ENCODE data around the gene MIF4GD. TPM values are rescaled to one million over a fixed set of nuclear protein-coding genes. Genes with fewer than 3 reads are reported as not detected.

Gene MIF4GD
- total RNA-seq, 1 experiment from 2014 or later = 26.1 TPM

DNA sequence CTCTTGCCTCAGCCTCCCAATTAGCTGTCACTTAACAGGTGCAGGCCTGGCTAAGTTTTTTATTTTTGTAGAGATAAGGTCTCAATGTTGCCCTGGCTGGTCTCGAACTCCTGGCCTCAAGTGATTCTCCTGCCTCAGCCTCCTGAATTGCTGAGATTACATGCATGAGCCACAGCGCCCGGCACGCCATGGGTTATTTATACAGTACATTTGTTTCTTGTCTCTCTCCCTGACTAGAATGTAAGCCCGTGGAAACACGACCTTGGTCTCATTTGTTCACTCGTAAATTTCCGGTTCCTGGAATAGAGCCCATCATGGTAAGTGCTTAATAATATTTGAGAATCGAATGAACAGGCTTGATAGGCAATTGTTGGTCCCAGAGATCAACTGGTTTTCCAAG is 16.2 kb upstream of the MIF4GD start:
- Histone ChIP-seq H2BK120ac (ENCODE audit: low read depth, low read length, poor library complexity, severe bottlenecking) (no peak overlapping the region), H3T11ph (ENCODE audit: low read length) (no peak overlapping the region), H3K4me2 (ENCODE audit: insufficient read depth, insufficient read length, low read length) (no peak overlapping the region), H3K79me2 (ENCODE audit: insufficient read depth, low read length) (no peaks in the 10 kb centered on the region), H3K56ac (ENCODE audit: insufficient read length, low read depth, low read length) (no peak overlapping the region), H3K9ac (ENCODE audit: extremely low read depth, insufficient read length, low read length) (no peak overlapping the region), H2BK12ac (ENCODE audit: insufficient read length, low read depth, low read length) (no peak overlapping the region), H4K5ac (ENCODE audit: insufficient read length, low read depth, low read length) (no peak overlapping the region), H2AK5ac (ENCODE audit: insufficient read length, low read length) (no peak overlapping the region), H2AFZ (ENCODE audit: low read length) (no peak overlapping the region), H3K18ac (ENCODE audit: insufficient read length, low read depth, low read length) (no peak overlapping the region), H3K4me1 (ENCODE audit: insufficient read depth, low read length) (no peaks in the 10 kb centered on the region), H3K14ac (ENCODE audit: insufficient read depth, low read length) (no peak overlapping the region), H4K20me1 (ENCODE audit: control insufficient read depth, insufficient read depth, insufficient read length) (no peaks in the 10 kb centered on the region), H3K4ac (ENCODE audit: low read depth, low read length) (no peak overlapping the region), H3K79me1 (ENCODE audit: insufficient read depth, low read depth, low read length, poor library complexity, severe bottlenecking) (no peaks in the 10 kb centered on the region), H3K27me3 (ENCODE audit: insufficient read depth, low read length) (no peaks in the 10 kb centered on the region), H2BK15ac (ENCODE audit: low read depth, low read length) (no peak overlapping the region), H4K8ac (replicated peaks; ENCODE audit: insufficient read length, low read depth, low read length) (no peak overlapping the region), H3K23me2 (ENCODE audit: insufficient read length, low read depth, low read length, poor library complexity, severe bottlenecking) (peaks cover 9% of the 10 kb centered on the region), H2BK20ac (ENCODE audit: low read depth, low read length, poor library complexity, severe bottlenecking) (no peak overlapping the region), H2BK5ac (ENCODE audit: insufficient read length, low read length) (no peak overlapping the region), H3K27ac (ENCODE audit: insufficient read length, low read depth, low read length) (no peak overlapping the region), H4K91ac (ENCODE audit: insufficient read length, low read depth, low read length) (no peak overlapping the region), H3K9me3 (ENCODE audit: control insufficient read depth, low read depth, low read length) (no peaks in the 10 kb centered on the region), H3K23ac (ENCODE audit: insufficient read length, low read depth, low read length) (no peak overlapping the region)
- peaks cover 10 to 31% (median 15%) of the 10 kb centered on the region in 3 experiments; a peak in 6 of 7 replicates for H3K36me3 Mint-ChIP-seq (ENCODE audit: insufficient read depth in 1 of 3, low read depth in 3 of 3)
- H3K9me3 Mint-ChIP-seq = no peaks in the 10 kb centered on the region; a peak in 1 of 5 replicates
- H3K4me1 Mint-ChIP-seq = peaks cover 8 to 10% of the 10 kb centered on the region in 2 experiments
- peak overlapping the region in 1 of 2 experiments; percentile 32; a peak in 1 of 5 replicates for H3K4me3 Mint-ChIP-seq
- no CpG with 5 or more reads among the region's 9 CpGs for WGBS (ENCODE audit: extremely low coverage, insufficient read length, low lambda C conversion rate)
- no peaks in the 10 kb centered on the region; the same call in 1 of the 2 replicates for H3K27me3 Mint-ChIP-seq (ENCODE audit: low read depth)
- no peak for DNase-seq
- TF ChIP-seq, protein P1, sequence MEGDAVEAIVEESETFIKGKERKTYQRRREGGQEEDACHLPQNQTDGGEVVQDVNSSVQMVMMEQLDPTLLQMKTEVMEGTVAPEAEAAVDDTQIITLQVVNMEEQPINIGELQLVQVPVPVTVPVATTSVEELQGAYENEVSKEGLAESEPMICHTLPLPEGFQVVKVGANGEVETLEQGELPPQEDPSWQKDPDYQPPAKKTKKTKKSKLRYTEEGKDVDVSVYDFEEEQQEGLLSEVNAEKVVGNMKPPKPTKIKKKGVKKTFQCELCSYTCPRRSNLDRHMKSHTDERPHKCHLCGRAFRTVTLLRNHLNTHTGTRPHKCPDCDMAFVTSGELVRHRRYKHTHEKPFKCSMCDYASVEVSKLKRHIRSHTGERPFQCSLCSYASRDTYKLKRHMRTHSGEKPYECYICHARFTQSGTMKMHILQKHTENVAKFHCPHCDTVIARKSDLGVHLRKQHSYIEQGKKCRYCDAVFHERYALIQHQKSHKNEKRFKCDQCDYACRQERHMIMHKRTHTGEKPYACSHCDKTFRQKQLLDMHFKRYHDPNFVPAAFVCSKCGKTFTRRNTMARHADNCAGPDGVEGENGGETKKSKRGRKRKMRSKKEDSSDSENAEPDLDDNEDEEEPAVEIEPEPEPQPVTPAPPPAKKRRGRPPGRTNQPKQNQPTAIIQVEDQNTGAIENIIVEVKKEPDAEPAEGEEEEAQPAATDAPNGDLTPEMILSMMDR (conservative IDR thresholded peaks at IDR 0.05) = no peak
- H3K27ac Mint-ChIP-seq = no peak overlapping the region

All from H9 (cell line).